HL-60/S4 (cell line): ENCODE results near the gene NPHS1.

Experiments
- in situ Hi-C: fragments of 300-500 bp; cut with MboI; formaldehyde crosslinking; loops from 2 replicates; pipeline ENCODE4 v1.14.3; 2022; ENCODE audit warnings: low sequenced_read_pairs

NPHS1 gene

DNA sequence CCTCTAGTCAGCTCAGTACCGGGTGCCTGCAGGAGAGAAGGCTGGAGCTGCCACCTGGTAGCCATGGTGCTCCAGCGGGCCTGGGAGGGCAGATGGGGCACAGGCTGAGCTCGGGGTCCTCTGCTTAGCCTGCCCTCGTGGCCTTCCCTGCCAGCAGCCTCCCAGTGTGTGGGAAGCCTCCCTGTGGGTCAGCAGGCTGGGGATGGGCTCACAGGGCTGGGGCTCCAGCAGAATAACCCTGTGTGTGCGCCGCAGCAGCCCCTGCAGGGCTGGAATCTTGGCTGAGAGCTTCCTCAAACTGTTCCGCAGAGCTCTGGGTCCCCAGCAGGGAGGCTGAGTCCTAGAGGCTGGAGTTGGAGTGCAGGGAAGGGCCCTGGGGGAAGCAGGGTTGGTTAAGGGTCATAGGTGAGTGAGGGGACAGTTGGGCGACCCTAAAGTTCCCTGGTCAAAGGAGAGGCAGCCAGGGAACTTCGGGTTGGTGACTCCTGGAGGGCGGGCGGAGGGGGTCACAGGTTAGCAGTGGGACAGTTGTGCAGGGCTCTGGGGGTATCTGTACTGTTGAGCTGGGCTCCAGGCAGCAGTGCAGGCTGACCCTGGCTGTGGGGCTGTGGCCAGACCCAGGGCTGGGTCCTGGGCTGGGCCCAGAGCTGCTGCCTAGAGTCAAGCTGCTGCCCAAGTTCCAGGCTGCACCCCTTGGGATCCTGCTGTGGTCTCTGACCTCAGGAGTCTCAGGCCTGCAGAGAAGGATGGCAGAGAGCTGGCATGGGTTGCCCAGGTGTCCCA, 62.9 kb downstream of the NPHS1 start:
- in situ Hi-C loops: no loop called here

DNA sequence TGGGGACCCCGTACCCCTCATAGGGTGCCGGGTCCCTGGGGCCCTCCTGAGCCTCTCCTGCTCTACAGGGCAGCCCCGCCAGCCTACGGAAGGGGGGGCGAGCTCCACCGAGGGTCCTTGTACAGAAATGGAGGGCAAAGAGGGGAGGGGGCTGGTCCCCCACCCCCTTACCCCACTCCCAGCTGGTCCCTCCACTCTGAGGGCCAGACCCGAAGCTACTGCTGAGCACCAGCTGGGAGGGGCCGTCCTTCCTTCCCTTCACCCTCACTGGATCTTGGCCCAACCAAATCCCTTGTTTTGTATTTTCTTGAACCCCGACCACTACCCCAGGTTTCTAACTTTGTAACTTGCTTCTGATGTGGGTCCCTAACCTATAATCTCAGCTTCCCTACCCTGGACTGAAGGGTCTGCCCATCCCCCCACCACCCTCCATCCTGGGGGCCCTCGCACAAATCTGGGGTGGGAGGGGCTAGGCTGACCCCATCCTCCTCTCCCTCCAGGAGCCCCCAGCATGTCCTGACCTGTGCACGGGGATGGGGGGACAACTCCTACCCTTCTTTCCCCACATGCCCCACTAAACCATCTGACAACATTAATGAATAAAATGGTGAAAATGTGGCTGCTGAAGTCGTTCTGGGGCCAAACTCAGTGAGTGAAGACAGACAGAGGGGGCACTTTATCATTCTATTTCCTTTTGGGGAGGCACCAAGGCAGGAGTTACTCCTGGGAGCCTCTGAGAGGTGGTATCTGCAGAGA, 63.9 kb downstream of the NPHS1 start:
- in situ Hi-C loops: no loop called here

DNA sequence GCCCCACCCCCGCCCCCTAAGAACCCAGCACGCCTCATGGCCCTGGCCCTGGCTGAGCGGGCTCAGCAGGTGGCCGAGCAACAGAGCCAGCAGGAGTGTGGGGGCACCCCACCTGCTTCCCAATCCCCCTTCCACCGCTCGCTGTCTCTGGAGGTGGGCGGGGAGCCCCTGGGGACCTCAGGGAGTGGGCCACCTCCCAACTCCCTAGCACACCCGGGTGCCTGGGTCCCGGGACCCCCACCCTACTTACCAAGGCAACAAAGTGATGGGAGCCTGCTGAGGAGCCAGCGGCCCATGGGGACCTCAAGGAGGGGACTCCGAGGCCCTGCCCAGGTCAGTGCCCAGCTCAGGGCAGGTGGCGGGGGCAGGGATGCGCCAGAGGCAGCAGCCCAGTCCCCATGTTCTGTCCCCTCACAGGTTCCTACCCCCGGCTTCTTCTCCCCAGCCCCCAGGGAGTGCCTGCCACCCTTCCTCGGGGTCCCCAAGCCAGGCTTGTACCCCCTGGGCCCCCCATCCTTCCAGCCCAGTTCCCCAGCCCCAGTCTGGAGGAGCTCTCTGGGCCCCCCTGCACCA, 65.0 kb downstream of the NPHS1 start:
- in situ Hi-C loops: no loop called here

DNA sequence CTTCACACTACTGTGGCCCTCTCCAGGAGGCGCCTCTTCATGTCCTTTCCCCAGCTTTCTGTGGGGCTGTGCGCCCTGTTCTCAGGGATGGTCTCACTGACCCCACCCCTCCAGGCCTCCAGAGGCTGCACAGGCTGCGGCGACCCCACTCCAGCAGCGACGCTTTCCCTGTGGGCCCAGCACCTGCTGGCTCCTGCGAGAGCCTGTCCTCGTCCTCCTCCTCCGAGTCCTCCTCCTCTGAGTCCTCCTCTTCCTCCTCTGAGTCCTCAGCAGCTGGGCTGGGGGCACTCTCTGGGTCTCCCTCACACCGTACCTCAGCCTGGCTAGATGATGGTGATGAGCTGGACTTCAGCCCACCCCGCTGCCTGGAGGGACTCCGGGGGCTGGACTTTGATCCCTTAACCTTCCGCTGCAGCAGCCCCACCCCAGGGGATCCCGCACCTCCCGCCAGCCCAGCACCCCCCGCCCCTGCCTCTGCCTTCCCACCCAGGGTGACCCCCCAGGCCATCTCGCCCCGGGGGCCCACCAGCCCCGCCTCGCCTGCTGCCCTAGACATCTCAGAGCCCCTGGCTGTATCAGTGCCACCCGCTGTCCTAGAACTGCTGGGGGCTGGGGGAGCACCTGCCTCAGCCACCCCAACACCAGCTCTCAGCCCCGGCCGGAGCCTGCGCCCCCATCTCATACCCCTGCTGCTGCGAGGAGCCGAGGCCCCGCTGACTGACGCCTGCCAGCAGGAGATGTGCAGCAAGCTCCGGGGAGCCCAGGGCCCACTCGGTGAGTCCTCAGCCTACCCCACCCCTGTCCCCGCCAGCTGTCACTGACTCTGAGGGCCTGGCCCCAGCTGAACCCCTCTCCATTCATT, 65.8 kb downstream of the NPHS1 start:
- in situ Hi-C loops: no loop called here

DNA sequence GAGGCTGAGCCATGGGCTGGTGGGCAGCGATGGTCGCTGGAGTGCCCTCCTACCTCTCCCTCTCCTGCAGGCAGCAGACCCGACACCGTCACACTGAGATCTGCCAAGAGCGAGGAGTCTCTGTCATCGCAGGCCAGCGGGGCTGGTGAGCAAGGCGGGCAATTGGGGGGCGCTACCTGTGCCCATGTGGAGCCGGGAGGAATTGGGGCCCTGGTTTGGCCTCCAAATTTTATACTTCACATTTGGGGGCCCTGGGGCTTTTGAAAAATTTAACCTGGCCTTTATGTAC, 67.0 kb downstream of the NPHS1 start:
- in situ Hi-C loops: no loop called here

DNA sequence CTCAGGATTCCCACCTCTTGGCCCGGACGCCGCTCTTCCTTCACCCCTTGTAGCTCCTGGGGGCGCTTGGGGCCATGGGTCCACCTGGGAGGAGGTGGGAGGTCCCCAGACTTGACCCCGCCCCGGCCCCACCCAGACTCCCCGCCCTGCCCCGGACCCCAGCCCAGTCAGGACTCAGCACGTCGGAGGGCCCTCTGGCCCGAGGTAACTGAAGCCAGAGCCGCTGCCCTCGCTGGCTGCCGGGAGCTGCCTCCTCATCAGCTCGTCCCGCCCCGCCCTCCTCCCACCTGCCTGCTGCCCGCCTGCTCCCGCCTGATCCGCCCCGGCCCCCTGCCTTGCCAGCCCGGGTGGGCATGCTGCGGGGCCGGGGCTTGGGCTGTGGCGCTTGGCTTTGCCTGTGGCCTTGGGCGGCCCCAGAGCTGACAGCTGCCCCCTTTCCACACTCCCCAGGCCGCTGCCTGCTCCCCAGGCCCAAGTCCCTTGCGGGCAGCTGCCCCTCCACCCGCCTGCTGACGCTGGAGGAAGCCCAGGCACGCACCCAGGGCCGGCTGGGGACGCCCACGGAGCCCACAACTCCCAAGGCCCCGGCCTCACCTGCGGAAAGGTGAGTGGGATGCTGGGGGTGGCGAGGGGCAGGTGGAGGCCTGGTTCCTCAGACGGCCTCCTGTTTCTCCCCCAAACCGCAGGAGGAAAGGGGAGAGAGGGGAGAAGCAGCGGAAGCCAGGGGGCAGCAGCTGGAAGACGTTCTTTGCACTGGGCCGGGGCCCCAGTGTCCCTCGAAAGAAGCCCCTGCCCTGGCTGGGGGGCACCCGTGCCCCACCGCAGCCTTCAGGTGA, 67.6 kb downstream of the NPHS1 start:
- in situ Hi-C loops: no loop called here

DNA sequence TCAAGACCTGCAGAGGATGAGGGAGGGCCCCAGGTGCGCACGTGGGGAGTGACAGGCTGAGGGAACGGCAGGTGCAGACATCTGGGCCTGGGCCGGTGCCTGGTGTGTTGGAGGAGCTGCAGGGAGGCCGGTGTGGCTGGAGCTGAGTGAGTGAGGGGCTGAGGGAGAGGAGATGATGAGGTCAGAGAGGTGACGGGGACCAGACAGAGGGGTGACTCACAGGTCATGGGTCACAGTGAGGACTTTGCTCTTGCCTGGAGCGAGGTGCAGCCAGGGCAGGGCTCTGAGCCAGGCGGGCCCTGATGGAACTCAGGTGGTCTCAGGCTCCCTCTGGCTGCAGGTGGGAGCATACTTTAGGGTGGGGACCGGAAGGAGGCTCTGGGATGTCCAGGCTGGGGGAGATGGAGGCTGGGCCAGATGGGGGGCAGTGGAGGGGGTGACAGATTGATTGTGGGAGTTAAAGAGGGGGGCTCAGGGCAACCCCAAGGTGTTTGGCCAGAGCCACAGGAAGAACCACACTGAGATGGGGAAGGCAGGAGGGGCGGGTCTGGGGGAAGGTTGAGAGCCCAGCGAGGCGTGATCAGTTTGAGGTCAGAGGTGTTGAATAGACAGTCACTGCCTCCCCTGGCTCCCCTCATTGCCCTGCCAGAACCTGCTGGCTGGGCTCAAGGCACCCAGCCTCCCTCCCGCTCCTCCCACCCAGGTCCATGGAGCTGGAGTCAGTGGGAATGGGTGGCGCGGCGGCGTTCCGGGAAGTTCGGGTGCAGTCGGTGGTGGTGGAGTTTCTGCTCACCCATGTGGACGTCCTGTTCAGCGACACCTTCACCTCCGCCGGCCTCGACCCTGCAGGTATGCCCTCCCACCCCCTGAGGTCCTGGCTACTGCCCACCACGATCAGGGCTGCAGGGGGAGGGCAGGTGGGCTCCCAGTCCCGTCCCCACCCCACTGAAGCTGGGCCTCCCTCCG, 68.6 kb downstream of the NPHS1 start:
- in situ Hi-C loops: no loop called here

DNA sequence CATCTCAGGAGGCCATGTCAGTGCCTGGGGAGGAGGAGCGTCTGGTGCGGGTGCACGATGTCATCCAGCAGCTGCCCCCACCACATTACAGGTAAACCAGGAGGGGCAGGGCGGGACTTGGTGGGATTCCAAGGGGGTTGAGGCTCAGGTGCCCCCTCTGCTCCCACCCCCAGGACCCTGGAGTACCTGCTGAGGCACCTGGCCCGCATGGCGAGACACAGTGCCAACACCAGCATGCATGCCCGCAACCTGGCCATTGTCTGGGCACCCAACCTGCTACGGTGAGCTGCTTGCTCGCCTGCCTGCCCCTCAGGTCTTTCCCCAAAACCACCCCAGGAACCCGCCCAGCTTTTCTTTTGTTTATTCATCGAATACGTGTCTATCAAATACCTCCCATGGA, 69.7 kb downstream of the NPHS1 start:
- in situ Hi-C loops: no loop called here

DNA sequence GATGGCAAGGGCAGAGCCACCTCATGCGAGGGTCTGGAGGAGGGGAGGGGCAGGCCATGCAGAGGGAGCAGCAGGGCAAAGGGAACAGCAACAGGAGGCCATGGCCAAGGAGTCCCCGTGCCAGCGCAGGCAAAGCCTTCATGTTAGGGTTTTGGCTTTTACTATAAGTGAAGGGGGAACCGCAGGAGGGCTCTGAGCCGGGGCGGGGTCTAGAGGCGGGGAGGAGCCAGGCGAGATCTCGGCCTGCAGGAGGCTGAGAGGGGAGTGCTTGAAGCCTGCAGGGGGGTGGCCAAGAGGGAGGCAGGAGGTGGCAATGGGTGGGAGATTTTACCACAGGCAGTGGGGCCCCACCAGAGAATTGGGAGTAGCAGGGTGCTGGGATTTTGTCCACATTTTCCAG, 70.7 kb downstream of the NPHS1 start:
- in situ Hi-C loops: no loop called here

DNA sequence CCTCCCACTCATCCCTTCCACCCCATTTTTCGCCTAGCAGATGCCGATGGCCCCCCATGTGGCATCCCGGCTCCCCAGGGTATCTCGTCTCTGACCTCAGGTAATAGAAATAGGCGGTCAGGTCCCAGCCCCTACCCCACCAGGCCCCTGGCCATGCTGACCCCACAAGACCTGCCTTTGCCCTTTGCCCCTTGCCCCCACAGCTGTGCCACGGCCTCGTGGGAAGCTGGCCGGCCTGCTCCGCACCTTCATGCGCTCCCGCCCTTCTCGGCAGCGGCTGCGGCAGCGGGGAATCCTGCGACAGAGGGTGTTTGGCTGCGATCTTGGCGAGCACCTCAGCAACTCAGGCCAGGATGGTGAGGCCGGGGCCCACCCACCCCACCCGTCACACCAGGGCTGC, 71.6 kb downstream of the NPHS1 start:
- in situ Hi-C loops: no loop called here

DNA sequence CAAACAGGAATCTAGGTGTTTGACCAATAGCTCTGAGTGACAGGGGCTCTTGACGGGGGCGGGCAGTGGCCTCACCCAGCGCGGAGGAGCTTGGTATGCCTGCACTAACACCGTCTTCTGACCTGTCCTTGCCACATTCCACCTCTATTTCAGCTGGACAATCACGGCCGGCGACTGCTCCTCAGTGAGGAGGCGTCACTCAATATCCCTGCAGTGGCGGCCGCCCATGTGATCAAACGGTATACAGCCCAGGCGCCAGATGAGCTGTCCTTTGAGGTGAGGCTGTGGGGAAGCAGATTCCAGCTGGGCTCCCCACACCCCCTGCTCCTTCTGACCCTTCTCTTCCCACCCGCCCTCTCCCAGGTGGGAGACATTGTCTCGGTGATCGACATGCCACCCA, 72.2 kb downstream of the NPHS1 start:
- in situ Hi-C loops: no loop called here

DNA sequence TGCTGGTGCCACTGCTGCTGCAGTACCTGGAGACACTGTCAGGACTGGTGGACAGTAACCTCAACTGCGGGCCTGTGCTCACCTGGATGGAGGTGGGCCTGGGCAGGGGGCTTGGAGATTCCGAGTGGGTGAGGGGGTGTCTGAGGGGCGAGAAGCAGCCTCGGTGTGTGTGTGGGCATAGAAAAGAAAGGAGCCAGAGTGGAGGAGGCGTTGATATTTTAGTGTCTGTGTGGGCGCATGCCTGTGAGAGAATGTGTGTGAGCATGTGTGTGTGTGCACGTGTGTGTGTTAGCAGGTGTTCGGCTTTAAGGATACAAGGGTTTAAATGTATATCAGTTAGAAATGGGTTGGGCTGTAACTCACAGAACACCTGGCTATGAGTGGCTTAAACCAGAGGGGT, 73.3 kb downstream of the NPHS1 start:
- in situ Hi-C loops: no loop called here

DNA sequence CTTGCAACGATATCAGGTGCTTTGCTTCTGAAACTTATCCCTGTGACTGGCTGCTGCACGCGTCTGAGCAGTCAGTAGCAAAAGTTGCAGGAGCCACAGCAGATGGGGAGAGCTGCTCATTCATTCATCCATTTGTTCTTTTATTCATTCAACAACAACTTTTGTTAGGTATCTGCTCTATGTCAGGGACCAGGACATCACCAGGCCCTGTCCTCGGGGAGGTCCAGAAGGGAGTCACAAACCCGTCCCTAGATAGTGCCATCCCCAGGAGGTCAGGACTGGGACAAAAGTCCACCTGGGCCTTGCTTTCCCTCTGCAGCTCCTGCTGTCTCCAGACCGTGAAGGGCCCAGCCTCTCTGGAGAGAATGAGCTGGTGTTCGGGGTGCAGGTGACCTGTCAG, 74.3 kb downstream of the NPHS1 start:
- in situ Hi-C loops: no loop called here

DNA sequence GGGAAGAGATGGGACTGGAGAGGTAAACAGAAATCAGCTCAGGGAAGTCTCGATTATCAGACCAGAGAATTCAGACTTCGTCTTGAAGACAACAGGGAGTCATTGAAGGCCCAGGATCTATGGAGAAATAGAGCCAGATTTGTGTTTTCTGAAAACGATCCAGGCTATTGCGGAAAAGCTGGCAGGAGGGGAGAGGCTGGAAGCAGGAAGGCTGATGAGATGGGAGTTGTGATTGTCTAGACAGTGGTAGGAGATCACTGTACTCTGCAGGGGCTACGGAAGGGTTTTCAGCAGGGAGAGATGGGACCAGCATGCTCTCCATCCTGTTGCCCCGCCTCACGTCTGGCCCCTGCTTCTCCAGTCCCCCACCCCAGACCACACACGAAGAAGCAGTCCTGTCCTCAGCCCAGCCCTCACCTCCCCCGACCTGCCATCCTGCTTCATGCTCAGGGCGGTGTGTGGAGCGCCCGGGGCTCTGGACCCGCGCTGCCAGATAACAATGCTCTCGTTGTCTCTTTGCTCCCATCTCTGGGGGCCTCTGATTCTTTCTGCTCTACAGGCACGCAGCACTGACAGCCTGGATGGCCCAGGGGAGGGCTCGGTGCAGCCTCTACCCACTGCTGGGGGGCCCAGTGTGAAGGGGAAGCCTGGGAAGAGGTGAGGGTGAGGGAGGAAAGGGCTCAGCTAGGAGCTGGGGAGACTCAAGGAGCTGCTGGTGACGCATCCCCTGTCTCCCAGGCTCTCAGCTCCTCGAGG, 75.0 kb downstream of the NPHS1 start:
- in situ Hi-C loops: no loop called here

DNA sequence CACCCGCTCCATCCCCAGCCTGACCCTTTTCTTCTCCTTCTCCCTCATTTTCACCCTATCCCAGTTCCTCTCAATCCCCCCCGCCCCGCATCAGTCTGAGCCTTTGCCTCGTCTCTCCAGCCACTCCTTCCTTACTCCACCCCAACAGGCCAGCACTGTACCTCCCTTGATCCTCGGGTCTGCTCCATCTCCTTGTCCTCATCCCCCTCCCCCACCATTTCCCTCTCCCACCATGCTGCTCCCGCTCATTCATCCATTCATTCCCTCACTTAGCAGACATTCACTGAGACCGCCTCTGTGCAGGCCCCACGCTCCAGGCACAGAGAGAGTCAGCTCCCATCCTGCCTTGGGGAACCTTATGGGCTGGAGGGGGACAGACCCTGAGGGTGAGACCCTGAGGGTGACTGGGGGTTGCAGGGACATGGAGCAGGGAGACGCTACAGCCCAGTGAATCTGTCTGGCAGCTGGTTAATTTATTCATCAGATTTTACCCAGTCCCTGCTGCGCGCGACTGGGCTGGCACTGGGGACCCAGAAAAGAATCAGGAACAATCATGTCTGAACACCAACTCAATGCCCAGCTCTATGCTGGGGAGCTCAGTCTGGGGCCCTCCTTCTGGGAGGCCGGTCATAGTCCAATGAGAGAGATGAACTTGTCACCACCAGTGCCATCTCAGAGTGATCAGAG, 76.1 kb downstream of the NPHS1 start:
- in situ Hi-C loops: no loop called here
